Hippocampal formation (tissue), 2 donors: ENCODE measurements around the gene KRTAP9-8.
"Not testable (repeated sequence)": the region's sequence is repeated elsewhere in the genome, so short reads cannot be mapped to it uniquely, and the experiment has no call there.

Source experiments
- DNase-seq, 2 donors: peaks; one replicate each; lab custom pipeline; 2025; lab: John Stamatoyannopoulos, UW

The KRTAP9-8 gene

DNA sequence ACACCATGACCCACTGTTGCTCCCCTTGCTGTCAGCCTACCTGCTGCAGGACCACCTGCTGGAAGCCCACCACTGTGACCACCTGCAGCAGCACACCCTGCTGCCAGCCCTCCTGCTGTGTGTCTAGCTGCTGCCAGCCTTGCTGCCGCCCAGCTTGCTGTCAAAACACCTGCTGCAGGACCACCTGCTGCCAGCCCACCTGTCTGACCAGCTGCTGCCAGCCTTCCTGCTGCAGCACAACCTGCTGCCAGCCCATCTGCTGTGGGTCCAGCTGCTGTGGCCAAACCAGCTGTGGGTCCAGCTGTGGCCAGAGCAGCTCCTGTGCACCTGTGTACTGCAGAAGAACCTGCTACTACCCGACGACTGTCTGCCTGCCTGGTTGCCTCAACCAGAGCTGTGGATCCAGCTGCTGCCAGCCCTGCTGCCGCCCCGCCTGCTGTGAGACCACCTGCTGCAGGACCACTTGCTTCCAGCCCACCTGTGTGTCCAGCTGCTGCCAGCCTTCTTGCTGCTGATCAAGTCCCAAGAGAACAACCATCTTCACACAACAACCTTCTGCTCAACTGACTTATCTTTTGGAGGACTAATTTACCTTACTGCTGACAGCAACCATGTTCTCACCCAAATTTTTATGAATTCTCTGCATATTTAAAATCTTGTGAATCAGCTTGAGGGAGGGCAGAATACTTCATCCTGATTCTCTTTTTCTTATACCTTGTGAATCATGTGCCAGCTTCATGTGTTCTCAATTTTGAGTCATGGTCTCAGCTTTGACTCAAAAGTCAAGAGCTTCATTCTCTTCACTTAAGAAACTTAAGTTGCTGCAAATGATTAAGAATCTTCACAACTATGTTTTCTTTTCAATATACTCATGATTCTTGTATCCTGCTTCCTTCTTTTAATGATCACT lies 17.8 kb downstream of the KRTAP9-8 start, which contains the start of gene KRTAP9-9:
Gene KRTAP9-9 (plus strand): TSS at position 4 of the 910 bp plus-strand sequence.
- DNase-seq, result not testable (repeated sequence)

DNA sequence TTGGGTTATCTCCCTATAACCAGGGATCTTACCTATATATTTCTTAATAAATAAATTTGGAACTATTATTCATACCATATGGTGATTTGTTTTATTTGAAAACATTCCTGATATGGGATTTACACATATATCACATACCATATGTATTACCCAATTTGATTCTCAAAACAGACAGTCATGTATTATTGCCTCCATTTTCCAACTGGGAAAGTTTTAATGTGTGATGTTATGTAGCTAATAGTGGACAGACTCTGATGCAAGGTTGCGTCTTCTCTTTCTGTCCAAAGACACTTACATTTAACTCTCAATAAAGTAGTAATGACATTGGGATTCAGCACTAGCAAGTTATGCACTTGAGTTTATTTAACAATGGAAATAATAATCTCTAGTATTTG lies 18.5 kb downstream of the KRTAP9-8 start:
- no peak for DNase-seq

DNA sequence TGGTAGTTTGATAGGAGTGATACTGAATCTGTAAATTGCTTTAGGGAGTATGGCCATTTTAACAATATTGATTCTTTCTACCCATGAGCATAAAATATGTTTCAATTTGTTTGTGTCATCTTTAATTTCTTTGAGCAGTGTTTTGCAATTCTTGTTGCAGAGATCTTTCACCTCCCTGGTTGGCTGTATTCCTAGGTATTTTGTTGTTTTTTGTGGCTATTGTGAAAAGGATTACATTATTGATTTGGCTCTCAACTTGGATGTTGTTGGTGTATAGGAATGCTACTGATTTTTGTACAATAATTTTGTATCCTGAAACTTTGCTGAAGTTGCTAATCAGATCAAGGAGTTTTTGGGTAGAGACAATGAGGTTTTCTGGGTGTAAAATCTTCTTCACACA lies 20.6 kb downstream of the KRTAP9-8 start:
- no peak for DNase-seq

DNA sequence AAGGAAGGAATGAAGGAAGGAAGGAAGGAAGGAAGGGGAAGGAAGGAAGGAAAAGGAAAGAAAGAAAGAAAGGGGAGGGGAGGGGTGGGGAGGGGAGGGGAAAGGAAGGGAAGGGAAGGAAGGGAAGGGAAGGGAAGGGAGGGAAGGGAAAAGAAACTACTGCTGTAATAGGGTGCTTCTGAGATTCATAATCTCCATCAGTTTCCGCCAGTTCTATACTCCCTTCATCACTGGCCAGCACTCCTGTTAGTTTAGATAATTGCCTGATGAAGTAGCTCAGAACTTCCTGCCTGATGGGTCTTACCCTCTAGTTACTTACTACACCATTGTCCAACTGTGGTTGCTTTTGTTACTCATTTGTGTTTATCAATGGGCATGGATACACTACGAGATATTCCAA lies 25.4 kb downstream of the KRTAP9-8 start:
- no peak for DNase-seq

DNA sequence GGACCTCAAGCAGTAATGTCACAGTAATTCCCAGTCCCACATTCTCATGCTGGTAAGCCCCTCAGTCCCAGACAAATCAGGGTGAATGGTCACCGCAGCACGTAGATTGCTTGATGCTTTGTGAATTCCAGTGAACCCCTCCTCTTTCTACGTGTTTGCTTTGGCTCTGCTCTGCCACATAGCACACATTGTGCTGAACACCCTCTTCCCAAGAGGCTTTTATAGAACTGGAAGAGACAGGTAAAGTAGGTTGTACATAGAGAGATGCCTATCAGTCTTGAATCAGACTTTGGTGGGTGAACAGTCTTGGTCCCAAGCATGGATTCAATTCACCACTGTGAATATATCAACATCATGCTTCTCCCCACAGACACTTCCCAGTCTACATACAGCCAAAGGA lies 26.8 kb downstream of the KRTAP9-8 start:
- no peak for DNase-seq

DNA sequence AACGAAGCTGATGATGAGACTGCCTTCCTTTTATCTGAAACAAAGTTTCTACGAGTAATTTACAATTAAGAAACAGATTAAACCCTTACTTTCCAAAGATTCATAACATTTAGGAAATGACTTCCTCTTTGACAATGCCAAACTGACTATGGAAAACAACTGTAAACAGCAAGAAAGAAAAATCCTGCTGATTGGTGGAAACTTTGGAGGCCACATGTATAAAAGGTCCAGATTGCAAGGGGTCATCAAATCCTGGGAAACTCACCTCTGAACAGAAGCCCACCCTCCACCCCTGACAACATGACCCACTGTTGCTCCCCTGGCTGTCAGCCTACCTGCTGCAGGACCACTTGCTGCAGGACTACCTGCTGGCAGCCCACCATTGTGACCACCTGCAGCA lies 27.3 kb downstream of the KRTAP9-8 start, which contains the start of gene KRTAP9-6:
Gene KRTAP9-6 (plus strand): TSS at position 301 of the 400 bp plus-strand sequence. CDS start 0 bp downstream, at position 301.
- no peak for DNase-seq

DNA sequence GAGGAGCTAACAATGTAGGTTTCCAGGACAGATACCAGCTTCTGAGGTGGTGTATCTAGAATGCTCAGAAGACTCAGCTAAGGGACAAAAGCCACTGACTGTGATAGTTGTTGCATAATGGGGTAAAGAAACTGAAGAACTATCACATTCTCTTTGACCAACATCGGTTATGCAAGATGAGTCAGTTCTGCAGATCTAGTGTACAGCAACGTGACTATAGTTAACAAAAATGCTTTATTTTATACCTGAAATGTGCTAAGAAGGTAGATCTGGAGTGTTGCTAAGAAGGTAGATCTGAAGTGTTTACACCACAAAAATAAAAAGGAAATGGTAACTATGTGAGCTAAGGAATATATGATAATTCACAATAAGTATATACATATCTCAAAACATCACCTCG lies 29.9 kb downstream of the KRTAP9-8 start:
- no peak for DNase-seq

DNA sequence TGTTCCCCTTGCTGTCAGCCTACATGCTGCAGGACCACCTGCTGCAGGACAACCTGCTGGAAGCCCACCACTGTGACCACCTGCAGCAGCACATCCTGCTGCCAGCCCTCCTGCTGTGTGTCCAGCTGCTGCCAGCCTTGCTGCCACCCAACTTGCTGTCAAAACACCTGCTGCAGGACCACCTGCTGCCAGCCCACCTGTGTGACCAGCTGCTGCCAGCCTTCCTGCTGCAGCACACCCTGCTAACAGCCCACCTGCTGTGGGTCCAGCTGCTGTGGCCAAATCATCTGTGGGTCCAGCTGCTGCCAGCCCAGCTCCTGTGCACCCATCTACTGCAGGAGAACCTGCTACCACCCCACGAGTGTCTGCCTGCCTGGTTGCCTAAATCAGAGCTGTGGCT lies 33.5 kb downstream of the KRTAP9-8 start:
- DNase-seq, result not testable (repeated sequence)

DNA sequence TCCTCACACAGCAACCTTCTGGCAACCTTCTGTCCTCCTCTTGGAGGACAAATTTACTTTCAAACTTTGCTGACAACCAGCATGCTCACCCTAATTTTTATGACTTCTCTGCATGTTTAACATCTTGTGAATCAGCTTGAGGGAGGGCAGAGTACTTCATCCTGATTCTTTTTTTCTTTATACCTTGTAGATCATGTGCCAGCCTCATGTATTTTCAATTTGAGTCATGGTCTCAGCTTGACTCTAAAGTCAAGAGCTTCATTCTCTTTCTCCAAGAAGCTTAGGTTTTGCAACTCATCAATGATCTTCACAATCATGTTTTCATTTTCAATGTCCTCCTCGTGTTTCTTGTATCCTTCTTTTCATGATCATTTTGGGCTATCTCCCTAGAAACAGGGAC lies 34.1 kb downstream of the KRTAP9-8 start:
- DNase-seq, result no peak

DNA sequence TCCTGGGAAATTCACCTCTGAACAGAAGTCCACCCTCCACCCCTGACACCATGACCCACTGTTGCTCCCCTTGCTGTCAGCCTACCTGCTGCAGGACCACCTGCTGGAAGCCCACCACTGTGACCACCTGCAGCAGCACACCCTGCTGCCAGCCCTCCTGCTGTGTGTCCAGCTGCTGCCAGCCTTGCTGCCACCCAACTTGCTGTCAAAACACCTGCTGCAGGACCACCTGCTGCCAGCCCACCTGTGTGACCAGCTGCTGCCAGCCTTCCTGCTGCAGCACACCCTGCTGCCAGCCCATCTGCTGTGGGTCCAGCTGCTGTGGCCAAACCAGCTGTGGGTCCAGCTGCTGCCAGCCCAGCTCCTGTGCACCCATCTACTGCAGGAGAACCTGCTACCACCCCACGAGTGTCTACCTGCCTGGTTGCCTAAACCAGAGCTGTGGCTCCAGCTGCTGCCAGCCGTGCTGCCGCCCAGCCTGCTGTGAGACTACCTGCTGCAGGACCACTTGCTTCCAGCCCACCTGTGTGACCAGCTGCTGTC lies 37.9 kb downstream of the KRTAP9-8 start, which contains the start of gene KRTAP9-7:
Gene KRTAP9-7 (plus strand): TSS at position 51 of the 543 bp plus-strand sequence. CDS start 0 bp downstream, at position 51.
- DNase-seq, result not testable (repeated sequence)

DNA sequence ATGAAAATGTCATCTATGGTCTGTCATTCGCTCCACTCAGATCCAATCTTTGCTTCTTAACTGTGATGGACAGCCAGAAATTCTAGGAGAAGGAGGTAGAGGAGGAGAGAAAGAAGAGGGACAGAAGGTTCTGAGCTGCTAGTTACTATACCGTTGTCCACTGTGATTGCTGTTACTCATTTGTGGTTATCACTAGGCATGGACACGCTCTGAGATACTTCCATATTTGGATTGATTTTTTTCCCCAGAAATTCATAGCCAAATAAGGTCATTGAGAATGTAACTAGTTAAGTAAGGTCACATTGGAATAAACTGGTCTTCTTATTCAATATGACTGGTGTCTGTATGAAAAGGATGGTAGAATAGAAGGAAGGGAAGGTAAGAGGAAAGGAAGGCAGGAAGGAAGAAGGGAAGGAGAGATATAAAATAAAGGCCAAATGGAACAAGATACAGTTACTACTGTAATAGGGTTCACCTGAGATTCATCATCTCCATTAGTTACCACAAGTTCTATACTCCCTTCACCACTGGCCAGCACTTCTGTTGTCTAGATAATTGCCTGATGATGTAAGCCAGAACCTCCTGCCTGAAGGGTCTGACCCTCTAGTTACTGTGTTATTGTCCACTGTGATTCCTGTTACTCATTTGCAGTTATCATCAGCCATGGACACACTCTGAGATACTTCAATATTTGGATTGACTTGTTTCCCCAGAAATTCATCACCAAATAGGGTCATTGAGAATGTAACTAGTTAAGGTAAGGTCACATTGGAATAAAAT lies 40.6 kb downstream of the KRTAP9-8 start:
- no peak for DNase-seq

DNA sequence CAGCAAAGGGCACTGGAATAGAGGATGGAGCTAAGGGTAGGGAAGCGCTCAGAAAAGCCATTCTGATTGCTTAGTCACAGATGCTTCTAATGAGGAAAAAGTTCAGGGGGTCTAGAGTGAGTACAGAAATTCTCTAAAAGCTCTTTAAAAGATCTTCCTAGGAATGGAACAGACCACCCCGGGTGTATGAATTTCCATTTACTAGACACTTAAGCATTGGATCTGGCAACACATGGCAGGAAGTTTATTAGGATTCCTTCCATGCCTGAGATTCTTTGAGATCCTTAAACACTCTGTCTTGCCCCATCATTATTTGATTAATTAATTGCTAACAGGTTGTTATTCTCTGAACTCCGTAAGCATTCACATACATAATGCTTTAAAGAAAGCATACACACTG lies 46.2 kb downstream of the KRTAP9-8 start:
- DNase-seq, result no peak

DNA sequence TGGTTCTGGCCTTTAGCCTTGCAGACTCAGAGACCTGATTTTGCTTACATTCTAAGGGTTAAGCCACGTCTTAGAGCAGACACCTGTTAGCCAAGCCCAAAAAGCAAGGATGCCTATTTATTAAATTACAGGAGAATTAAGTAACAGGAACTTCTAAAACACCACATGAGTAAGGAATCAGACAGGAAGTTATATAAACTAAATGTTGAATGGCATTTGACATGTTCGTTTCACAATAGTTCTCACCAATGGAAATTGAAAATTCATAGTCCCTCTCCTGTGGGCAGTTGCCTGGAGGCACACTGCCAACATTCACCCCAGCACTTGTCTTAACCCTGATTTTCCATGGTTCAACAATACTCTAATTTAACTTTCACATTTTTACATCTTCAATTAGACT lies 46.7 kb downstream of the KRTAP9-8 start:
- no peak for DNase-seq

DNA sequence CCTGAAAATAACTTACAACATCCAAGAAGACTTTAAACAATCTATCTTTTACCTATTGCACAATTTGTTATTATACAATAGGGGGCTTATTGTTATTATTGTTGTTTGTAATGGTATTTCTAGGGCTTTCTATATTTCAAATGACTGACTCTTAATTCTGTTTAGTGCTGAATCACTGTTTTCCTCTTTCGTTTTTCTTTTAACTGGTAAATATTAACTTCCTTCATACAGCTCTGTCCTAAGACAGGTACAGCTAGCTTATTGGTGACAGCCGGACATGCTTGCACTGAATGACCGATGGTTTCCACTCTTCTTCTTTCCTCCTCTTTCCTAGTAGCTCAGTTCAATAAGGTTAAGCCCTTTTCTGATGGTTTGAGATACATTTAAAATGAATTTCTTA lies 49.3 kb downstream of the KRTAP9-8 start:
- DNase-seq, result no peak
